Nephron (organoid): ENCODE measurements around the gene MAGI2.

Experiments
- H3K27ac Mint-ChIP-seq, 3 experiments: 2 replicates each; pipeline ENCODE4 v1.8.0; 2020; ENCODE audit warnings: mixed read lengths in 3 of 3, mild to moderate bottlenecking in 2 of 3, moderate library complexity in 1 of 3
- H3K27me3 Mint-ChIP-seq: 2 replicates; pipeline ENCODE4 v1.8.0; 2021; ENCODE audit warnings: low read depth, mild to moderate bottlenecking, moderate library complexity, mixed read lengths
- H3K36me3 Mint-ChIP-seq: 2 replicates; pipeline ENCODE4 v1.8.0; 2020; ENCODE audit warnings: low read depth, mixed read lengths
- H3K4me1 Mint-ChIP-seq: 2 replicates; pipeline ENCODE4 v1.8.0; 2020; ENCODE audit warnings: mixed read lengths
- H3K4me3 Mint-ChIP-seq, 3 experiments: 2 replicates each; pipeline ENCODE4 v1.8.0; 2020; ENCODE audit warnings: mild to moderate bottlenecking in 3 of 3, mixed read lengths in 3 of 3, moderate library complexity in 2 of 3
- H3K9me3 Mint-ChIP-seq: 2 replicates; pipeline ENCODE4 v1.8.0; 2020; ENCODE audit warnings: mixed read lengths
- CTCF ChIP-seq, 3 experiments: fragments of 200-600 bp; sonication (generic); IDR thresholded peaks; one replicate each; pipeline ENCODE4 v1.5.0; 2021; ENCODE audit warnings: antibody characterized with exemption in 3 of 3; ENCODE audit not compliant: unreplicated experiment in 3 of 3

The MAGI2 gene

GRCh38 chr7:78198756-78199155, 1254.7 kb downstream of the MAGI2 start:
- H3K36me3 Mint-ChIP-seq, result peaks cover 20% of the 10 kb centered on the region
- H3K9me3 Mint-ChIP-seq, result no peaks in the 10 kb centered on the region
- no peaks in the 10 kb centered on the region for H3K4me1 Mint-ChIP-seq
- no peaks in the 10 kb centered on the region for H3K27me3 Mint-ChIP-seq
- no peak for TF ChIP-seq CTCF (IDR thresholded peaks at IDR 0.05; ENCODE audit: unreplicated experiment in 3 of 3)
- H3K4me3 Mint-ChIP-seq, result no peak overlapping the region
- no peak overlapping the region for H3K27ac Mint-ChIP-seq

- Mint-ChIP-seq H3K4me3 (no peak overlapping the region), H3K27me3 (no peaks in the 10 kb centered on the region), H3K9me3 (no peaks in the 10 kb centered on the region), H3K4me1 (peaks cover 4% of the 10 kb centered on the region), H3K36me3 (peaks cover 25% of the 10 kb centered on the region), H3K27ac (no peak overlapping the region)
- TF ChIP-seq CTCF (IDR thresholded peaks at IDR 0.05; ENCODE audit: unreplicated experiment in 3 of 3), result no peak
These were observed 1256.0 kb downstream of the MAGI2 start for GRCh38 chr7:78197447-78197846.

GRCh38 chr7:78195281-78195680, 1258.2 kb downstream of the MAGI2 start:
- H3K9me3 Mint-ChIP-seq, result no peaks in the 10 kb centered on the region
- peaks cover 30% of the 10 kb centered on the region for H3K36me3 Mint-ChIP-seq
- H3K4me3 Mint-ChIP-seq, result no peak overlapping the region
- no peak overlapping the region for H3K27ac Mint-ChIP-seq
- no peaks in the 10 kb centered on the region for H3K27me3 Mint-ChIP-seq
- no peak for TF ChIP-seq CTCF (IDR thresholded peaks at IDR 0.05; ENCODE audit: unreplicated experiment in 3 of 3)
- peaks cover 5% of the 10 kb centered on the region for H3K4me1 Mint-ChIP-seq

- Mint-ChIP-seq H3K9me3 (no peaks in the 10 kb centered on the region), H3K4me3 (no peak overlapping the region), H3K27me3 (no peaks in the 10 kb centered on the region), H3K27ac (no peak overlapping the region), H3K4me1 (peaks cover 5% of the 10 kb centered on the region), H3K36me3 (peaks cover 30% of the 10 kb centered on the region)
- TF ChIP-seq CTCF (IDR thresholded peaks at IDR 0.05; ENCODE audit: unreplicated experiment in 3 of 3), result no peak
These were observed 1258.9 kb downstream of the MAGI2 start for GRCh38 chr7:78194611-78195010.

- H3K4me1 Mint-ChIP-seq, result peaks cover 5% of the 10 kb centered on the region
- no peaks in the 10 kb centered on the region for H3K9me3 Mint-ChIP-seq
- TF ChIP-seq CTCF (IDR thresholded peaks at IDR 0.05; ENCODE audit: unreplicated experiment in 3 of 3), result no peak
- peaks cover 26% of the 10 kb centered on the region for H3K36me3 Mint-ChIP-seq
- no peaks in the 10 kb centered on the region for H3K27me3 Mint-ChIP-seq
- H3K4me3 Mint-ChIP-seq, result no peak overlapping the region
- no peak overlapping the region for H3K27ac Mint-ChIP-seq
These were observed 1261.9 kb downstream of the MAGI2 start for GRCh38 chr7:78191475-78192079.

- Mint-ChIP-seq H3K36me3 (peaks cover 21% of the 10 kb centered on the region), H3K4me1 (peaks cover 5% of the 10 kb centered on the region), H3K27me3 (no peaks in the 10 kb centered on the region), H3K9me3 (no peaks in the 10 kb centered on the region), H3K27ac (no peak overlapping the region), H3K4me3 (no peak overlapping the region)
- TF ChIP-seq CTCF (IDR thresholded peaks at IDR 0.05; ENCODE audit: unreplicated experiment in 3 of 3), result no peak
These were observed 1263.7 kb downstream of the MAGI2 start for GRCh38 chr7:78189762-78190161.
